Stimulated activated CD4-positive, alpha-beta T cell treated with anti-CD3 and anti-CD28 coated beads, Interleukin-15, amount 100 ng/mL, for 48 hours (primary cell): ENCODE measurements around the gene FAM240A.
"Not testable (repeated sequence)": the region's sequence is repeated elsewhere in the genome, so short reads cannot be mapped to it uniquely, and the experiment has no call there.

Experiments
- DNase-seq, 2 donors: peaks; one replicate each; pipeline ENCODE4 v3.0.0-alpha.2; 2020; ENCODE audit warnings: low read depth in 2 of 2

FAM240A gene

GRCh38 chr3:46586738-46587246 lies 25.5 kb upstream of the FAM240A start:
- DNase-seq, result no peak

- not testable (repeated sequence) for DNase-seq
These were observed 25.1 kb upstream of the FAM240A start for GRCh38 chr3:46587268-46587667.

- DNase-seq, result no peak
These were observed 19.0 kb upstream of the FAM240A start for GRCh38 chr3:46593274-46593862.

GRCh38 chr3:46593979-46594378 lies 18.3 kb upstream of the FAM240A start:
- DNase-seq, result no peak

DNA sequence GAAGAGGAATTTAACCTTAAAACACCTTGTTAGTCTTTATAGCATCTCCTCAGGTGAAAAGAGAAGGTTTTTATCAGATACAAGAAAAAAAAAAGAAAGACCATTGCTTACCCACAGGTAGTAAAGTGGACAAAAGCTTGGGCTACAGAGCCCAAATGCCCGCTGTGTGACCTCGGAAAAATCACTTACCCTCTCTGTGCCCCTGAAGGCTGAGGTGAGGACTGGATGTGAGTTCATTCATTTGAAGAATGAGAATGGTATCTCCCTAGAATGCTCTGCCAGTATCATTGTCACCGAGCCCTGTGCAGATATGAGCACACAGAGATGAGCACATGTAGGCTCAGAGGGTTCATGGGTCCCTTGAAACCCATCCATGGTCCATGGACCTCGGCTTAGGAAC lies 17.6 kb upstream of the FAM240A start:
- DNase-seq, result no peak

GRCh38 chr3:46595819-46596314 lies 16.5 kb upstream of the FAM240A start:
- DNase-seq, result no peak

- DNase-seq, result no peak
These were observed 12.7 kb upstream of the FAM240A start for GRCh38 chr3:46599590-46599989.

- DNase-seq, result no peak
These were observed 8.8 kb upstream of the FAM240A start for GRCh38 chr3:46603446-46604046.

GRCh38 chr3:46604127-46604526 lies 8.2 kb upstream of the FAM240A start:
- no peak for DNase-seq

DNA sequence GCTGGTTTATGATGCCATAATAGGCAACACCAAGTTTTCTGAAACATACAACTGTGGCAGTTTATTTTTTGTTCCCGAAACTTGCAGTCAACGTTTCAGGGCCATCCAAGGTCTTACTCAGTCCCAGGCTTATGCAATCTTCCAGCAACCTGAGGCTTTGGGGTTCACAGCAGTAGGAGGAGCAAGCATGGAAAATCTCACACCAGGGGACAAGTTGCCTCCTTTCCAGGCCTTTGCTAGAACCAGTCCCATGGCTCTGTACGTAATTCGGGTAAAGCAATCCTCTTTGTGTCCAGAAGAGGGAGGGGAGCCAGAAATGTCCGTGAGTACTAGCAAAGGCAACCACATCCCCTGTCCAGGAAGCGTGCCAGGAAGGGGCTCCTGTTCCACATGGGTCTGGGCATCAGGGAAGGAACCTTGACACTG lies 4.7 kb upstream of the FAM240A start:
- no peak for DNase-seq

- DNase-seq, result no peak
These were observed 3.1 kb upstream of the FAM240A start for GRCh38 chr3:46609212-46609721.

- DNase-seq, result no peak
These were observed 2.2 kb upstream of the FAM240A start for GRCh38 chr3:46609944-46610722.

DNA sequence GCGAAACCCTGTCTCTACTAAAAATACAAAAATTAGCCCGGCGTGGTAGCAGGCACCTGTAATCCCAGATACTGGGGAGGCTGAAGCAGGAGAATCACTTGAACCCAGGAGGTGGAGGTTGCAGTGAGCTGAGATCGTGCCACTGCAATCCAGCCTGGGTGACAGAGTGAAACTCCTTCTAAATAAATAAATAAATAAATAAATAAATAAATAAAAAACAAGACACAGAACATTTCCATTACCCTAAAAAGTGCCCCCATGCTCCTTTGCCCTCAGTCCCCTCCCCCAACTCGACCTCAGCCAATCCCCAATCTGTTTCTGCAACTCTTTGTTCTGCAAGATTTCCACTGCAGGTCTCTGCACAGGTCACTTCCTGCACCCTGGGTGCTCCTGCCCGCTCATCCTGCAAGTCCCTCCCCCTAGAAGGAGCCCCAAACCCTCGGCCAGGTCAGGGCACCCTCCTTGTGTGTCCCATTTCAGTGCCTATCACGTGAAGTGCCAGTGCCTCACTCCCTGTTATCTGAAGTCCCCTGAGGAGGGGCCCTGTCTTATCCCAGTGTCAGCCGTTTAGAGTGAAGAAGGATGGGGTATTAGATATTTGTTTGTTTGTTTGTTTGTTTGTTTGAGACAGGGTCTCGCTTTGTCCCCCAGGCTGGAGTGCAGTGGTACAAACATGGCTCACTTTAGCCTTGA lies 1.1 kb downstream of the FAM240A start:
- DNase-seq, result no peak

GRCh38 chr3:46614431-46614830 lies 2.1 kb downstream of the FAM240A start:
- no peak for DNase-seq

GRCh38 chr3:46615050-46615775 lies 2.9 kb downstream of the FAM240A start:
- DNase-seq, result no peak

- DNase-seq, result no peak
These were observed 3.7 kb downstream of the FAM240A start for GRCh38 chr3:46615976-46616375.

DNA sequence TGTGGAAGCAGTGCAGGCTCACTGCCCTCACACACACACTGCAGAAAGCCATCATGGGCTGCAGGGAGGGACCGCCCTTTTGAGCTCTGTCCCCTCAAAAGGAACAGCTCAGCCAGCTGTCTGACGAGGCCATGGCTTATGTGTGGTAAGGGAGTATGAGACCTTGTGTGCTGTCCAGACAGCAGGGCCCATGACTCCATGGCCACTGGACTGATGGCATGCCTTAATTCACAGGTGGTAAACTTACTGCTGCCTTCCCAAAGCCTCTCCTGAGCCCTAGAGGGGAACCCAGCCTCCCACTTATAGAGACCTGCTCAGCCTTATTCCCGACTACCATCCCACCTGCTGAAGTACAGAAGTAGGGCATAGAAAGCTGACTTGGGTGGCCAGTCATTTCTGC lies 5.6 kb downstream of the FAM240A start:
- no peak for DNase-seq

GRCh38 chr3:46619845-46620778 lies 7.8 kb downstream of the FAM240A start:
- no peak for DNase-seq

DNA sequence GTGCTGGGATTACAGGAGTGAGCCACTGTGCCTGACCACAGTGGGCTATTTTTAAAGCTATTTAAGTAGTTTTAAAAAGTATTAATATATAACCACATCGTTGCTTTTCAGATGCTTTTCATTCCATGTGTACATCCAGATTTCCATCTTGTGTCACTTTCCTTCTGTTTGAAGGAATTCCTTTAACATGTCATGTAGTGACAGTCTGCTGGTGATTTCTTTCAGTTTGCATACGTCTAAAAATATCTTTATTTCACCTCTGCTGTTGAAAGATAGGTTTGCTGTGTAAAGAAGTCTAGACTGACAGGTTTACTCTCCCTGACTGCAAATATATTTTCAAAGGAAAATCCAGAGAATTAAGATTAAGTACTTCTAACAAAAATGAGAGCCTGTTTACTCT lies 12.2 kb downstream of the FAM240A start:
- no peak for DNase-seq

GRCh38 chr3:46624975-46625490 lies 12.7 kb downstream of the FAM240A start:
- DNase-seq, result no peak
